ENCODE measurements around the gene SGPP1. TPM values are rescaled to one million over a fixed set of nuclear protein-coding genes. Genes with fewer than 3 reads are reported as not detected.

SGPP1 gene
- total RNA-seq, 1 experiment from 2014 or later = 5.5 TPM

DNA sequence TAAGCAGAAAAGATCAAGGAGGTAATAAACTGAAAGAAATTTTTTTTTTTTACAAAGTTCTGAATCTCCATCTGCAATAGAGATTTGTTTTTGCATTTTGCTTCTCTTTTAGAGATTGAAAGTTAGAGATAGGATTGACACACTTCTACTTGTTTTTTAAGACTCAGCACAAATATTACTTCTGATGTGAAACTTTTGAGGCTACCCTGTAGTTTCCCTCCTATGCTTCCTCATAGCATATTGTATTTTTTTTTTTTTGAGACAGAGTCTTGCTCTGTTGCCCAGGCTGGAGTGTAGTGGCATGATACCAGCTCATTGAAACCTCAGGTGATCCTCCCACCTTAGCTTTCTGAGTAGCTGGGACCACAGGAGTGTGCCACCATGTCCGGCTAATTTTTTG, 32.1 kb upstream of the SGPP1 start:
- Histone ChIP-seq H2BK15ac (ENCODE audit: low read depth, low read length) (no peak overlapping the region), H3K27me3 (ENCODE audit: insufficient read depth, low read length) (no peaks in the 10 kb centered on the region), H3K18ac (ENCODE audit: insufficient read length, low read depth, low read length) (no peak overlapping the region), H3K9me3 (ENCODE audit: control insufficient read depth, low read depth, low read length) (no peaks in the 10 kb centered on the region), H2AFZ (ENCODE audit: low read length) (no peak overlapping the region), H3K27ac (ENCODE audit: insufficient read length, low read depth, low read length) (no peak overlapping the region), H2BK20ac (ENCODE audit: low read depth, low read length, poor library complexity, severe bottlenecking) (no peak overlapping the region), H4K5ac (ENCODE audit: insufficient read length, low read depth, low read length) (no peak overlapping the region), H3K9ac (ENCODE audit: extremely low read depth, insufficient read length, low read length) (no peak overlapping the region), H3K4me2 (ENCODE audit: insufficient read depth, insufficient read length, low read length) (no peak overlapping the region), H2BK5ac (ENCODE audit: insufficient read length, low read length) (no peak overlapping the region), H4K8ac (replicated peaks; ENCODE audit: insufficient read length, low read depth, low read length) (no peak overlapping the region), H3K23me2 (ENCODE audit: insufficient read length, low read depth, low read length, poor library complexity, severe bottlenecking) (no peaks in the 10 kb centered on the region), H3K79me1 (ENCODE audit: insufficient read depth, low read depth, low read length, poor library complexity, severe bottlenecking) (no peaks in the 10 kb centered on the region), H2AK5ac (ENCODE audit: insufficient read length, low read length) (no peak overlapping the region), H2BK12ac (ENCODE audit: insufficient read length, low read depth, low read length) (no peak overlapping the region), H4K20me1 (ENCODE audit: control insufficient read depth, insufficient read depth, insufficient read length) (no peaks in the 10 kb centered on the region), H3K79me2 (ENCODE audit: insufficient read depth, low read length) (no peaks in the 10 kb centered on the region), H3K4ac (ENCODE audit: low read depth, low read length) (no peak overlapping the region), H4K91ac (ENCODE audit: insufficient read length, low read depth, low read length) (no peak overlapping the region), H3K23ac (ENCODE audit: insufficient read length, low read depth, low read length) (no peak overlapping the region), H3T11ph (ENCODE audit: low read length) (no peak overlapping the region), H3K4me1 (ENCODE audit: insufficient read depth, low read length) (no peaks in the 10 kb centered on the region), H3K14ac (ENCODE audit: insufficient read depth, low read length) (no peak overlapping the region), H3K56ac (ENCODE audit: insufficient read length, low read depth, low read length) (no peak overlapping the region), H2BK120ac (ENCODE audit: low read depth, low read length, poor library complexity, severe bottlenecking) (no peak overlapping the region)
- no peaks in the 10 kb centered on the region for H3K27me3 Mint-ChIP-seq (ENCODE audit: low read depth)
- no CpG with 5 or more reads among the region's 1 CpG for whole genome bisulfite sequencing (ENCODE audit: extremely low coverage, insufficient read length, low lambda C conversion rate)
- no peaks in the 10 kb centered on the region for H3K4me1 Mint-ChIP-seq
- no peaks in the 10 kb centered on the region for H3K9me3 Mint-ChIP-seq
- no peak overlapping the region; a peak in 1 of 7 replicates for H3K27ac Mint-ChIP-seq
- no peak overlapping the region for H3K4me3 Mint-ChIP-seq
- TF ChIP-seq, protein P1, sequence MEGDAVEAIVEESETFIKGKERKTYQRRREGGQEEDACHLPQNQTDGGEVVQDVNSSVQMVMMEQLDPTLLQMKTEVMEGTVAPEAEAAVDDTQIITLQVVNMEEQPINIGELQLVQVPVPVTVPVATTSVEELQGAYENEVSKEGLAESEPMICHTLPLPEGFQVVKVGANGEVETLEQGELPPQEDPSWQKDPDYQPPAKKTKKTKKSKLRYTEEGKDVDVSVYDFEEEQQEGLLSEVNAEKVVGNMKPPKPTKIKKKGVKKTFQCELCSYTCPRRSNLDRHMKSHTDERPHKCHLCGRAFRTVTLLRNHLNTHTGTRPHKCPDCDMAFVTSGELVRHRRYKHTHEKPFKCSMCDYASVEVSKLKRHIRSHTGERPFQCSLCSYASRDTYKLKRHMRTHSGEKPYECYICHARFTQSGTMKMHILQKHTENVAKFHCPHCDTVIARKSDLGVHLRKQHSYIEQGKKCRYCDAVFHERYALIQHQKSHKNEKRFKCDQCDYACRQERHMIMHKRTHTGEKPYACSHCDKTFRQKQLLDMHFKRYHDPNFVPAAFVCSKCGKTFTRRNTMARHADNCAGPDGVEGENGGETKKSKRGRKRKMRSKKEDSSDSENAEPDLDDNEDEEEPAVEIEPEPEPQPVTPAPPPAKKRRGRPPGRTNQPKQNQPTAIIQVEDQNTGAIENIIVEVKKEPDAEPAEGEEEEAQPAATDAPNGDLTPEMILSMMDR (conservative IDR thresholded peaks at IDR 0.05) = no peak
- no peak for DNase-seq
- no peaks in the 10 kb centered on the region; a peak in 1 of 7 replicates for H3K36me3 Mint-ChIP-seq (ENCODE audit: insufficient read depth in 1 of 3, low read depth in 3 of 3)

All from H9 (cell line).